ENCODE data around the gene EIF2A. TPM values are rescaled to one million over a fixed set of nuclear protein-coding genes. Genes with fewer than 3 reads are reported as not detected.

The EIF2A gene
- polyA plus RNA-seq, 4 donors: 139 to 189 (median 170) TPM

GRCh38 chr3:150627557-150627956, 81.0 kb downstream of the EIF2A start:
- DNase-seq (ENCODE audit: low read depth in 4 of 4, low spot score in 3 of 4): no peak

- DNase-seq (ENCODE audit: low read depth in 4 of 4, low spot score in 3 of 4): no peak
Observed at GRCh38 chr3:150631515-150632221, 85.1 kb downstream of the EIF2A start.

GRCh38 chr3:150635076-150635475, 88.5 kb downstream of the EIF2A start:
- no peak for DNase-seq (ENCODE audit: low read depth in 4 of 4, low spot score in 3 of 4)

- no peak for DNase-seq (ENCODE audit: low read depth in 4 of 4, low spot score in 3 of 4)
Observed at GRCh38 chr3:150635526-150635925, 88.9 kb downstream of the EIF2A start.

Other genes starting within 250 kb of the EIF2A start
- 10 to 100 TPM; 50.3 to 75.3 (median 67.8) TPM for gene TSC22D2, start 138.5 kb upstream of the EIF2A start, polyA plus RNA-seq (ENCODE audit: insufficient read length in 4 of 4)
- 100 to 1,000 TPM; 131 to 141 (median 140) TPM for gene SERP1, start 291 bp upstream of the EIF2A start, polyA plus RNA-seq (ENCODE audit: insufficient read length in 4 of 4)
- gene SELENOT, start 56.5 kb downstream of the EIF2A start, polyA plus RNA-seq (ENCODE audit: insufficient read length in 4 of 4): 100 to 1,000 TPM; 117 to 137 (median 133) TPM
- under 1 TPM; 0.34 to 0.98 (median 0.67) TPM for gene ERICH6, start 157.1 kb downstream of the EIF2A start, polyA plus RNA-seq (ENCODE audit: insufficient read length in 4 of 4)
- gene SIAH2, start 216.4 kb downstream of the EIF2A start, polyA plus RNA-seq (ENCODE audit: insufficient read length in 4 of 4): 10 to 100 TPM; 19.2 to 21.2 (median 19.9) TPM

All from right renal pelvis (tissue), 4 donors.